Gastroesophageal sphincter (tissue), 4 donors: ENCODE results near the gene PACS1. TPM values are rescaled to one million over a fixed set of nuclear protein-coding genes. Genes with fewer than 3 reads are reported as not detected.
"Not testable (repeated sequence)": the region's sequence is repeated elsewhere in the genome, so short reads cannot be mapped to it uniquely, and the experiment has no call there.

Experiments used
- ATAC-seq: fragments of 150-250 bp; one replicate; pipeline ENCODE4 v1.9.1; 2016; ENCODE audit warnings: mild to moderate bottlenecking, moderate library complexity
- H3K27ac ChIP-seq, 4 donors: fragments of 200-600 bp; sonication (generic) in 3 of 4; 1 replicate in 3 of 4; 2 replicates in 1 of 4; pipeline ENCODE4 v1.5.1; 2016 to 2019
- H3K27me3 ChIP-seq: fragments of 200-600 bp; sonication (generic); one replicate; pipeline ENCODE4 v1.5.1; 2019
- H3K36me3 ChIP-seq, 2 donors: fragments of 200-600 bp; sonication (generic); one replicate each; pipeline ENCODE4 v1.5.1; 2019; ENCODE audit warnings: control low read depth in 1 of 2
- H3K4me1 ChIP-seq, 3 donors: fragments of 200-600 bp; sonication (generic); 1 replicate in 2 of 3; 2 replicates in 1 of 3; pipeline ENCODE4 v1.5.1; 2016 to 2019; ENCODE audit warnings: control low read depth in 2 of 3
- H3K4me3 ChIP-seq, 2 donors: fragments of 200-600 bp; sonication (generic); one replicate each; pipeline ENCODE4 v1.5.1; 2019; ENCODE audit warnings: mild to moderate bottlenecking in 1 of 2, moderate library complexity in 1 of 2
- H3K9me3 ChIP-seq, 3 donors: fragments of 200-600 bp; sonication (generic); one replicate each; pipeline ENCODE4 v1.5.1; 2017 to 2019; ENCODE audit warnings: control low read depth in 2 of 3
- CTCF ChIP-seq, 4 experiments: fragments of 200-600 bp in 2 of 4; fragments of 450-650 bp in 2 of 4; sonication (generic) in 1 of 4; IDR thresholded peaks; one replicate each; pipeline ENCODE4 v1.5.1; 2017 to 2019; ENCODE audit warnings: antibody characterized with exemption in 4 of 4, mild to moderate bottlenecking in 2 of 4, moderate library complexity in 2 of 4
- EP300 ChIP-seq: sonication (generic); formaldehyde crosslinking; IDR thresholded peaks from one replicate; pipeline ENCODE4 v1.6.1; 2017; ENCODE audit warnings: antibody characterized with exemption, mild to moderate bottlenecking
- POLR2A ChIP-seq, 2 donors: fragments of 450-650 bp; IDR thresholded peaks; one replicate each; pipeline ENCODE4 v1.6.1; 2017; ENCODE audit warnings: antibody characterized with exemption in 2 of 2, mild to moderate bottlenecking in 2 of 2, moderate library complexity in 1 of 2
- POLR2AphosphoS5 ChIP-seq: sonication (generic); formaldehyde crosslinking; IDR thresholded peaks from one replicate; pipeline ENCODE4 v1.6.1; 2017; ENCODE audit warnings: antibody characterized with exemption
- WGBS, 2 donors: methylation state at CpG; one replicate each; pipeline ENCODE4 v1.1.5; 2018; ENCODE audit warnings: low coverage in 1 of 2; 5-methylcytosine and 5-hydroxymethylcytosine counted together
- total RNA-seq, 4 donors: library from RNA; depleted of rRNA; stranded (reverse); fragments of >200 nt; gene quantifications; one replicate each; pipeline ENCODE4 v1.1.0, GENCODE V29; 2016

PACS1 gene
- total RNA-seq, 4 donors from 2014 or later = 32.7 to 81.8 (median 38.2) TPM

GRCh38 chr11:66274219-66274618, 204.1 kb downstream of the PACS1 start:
- Histone ChIP-seq H3K4me1 (peaks cover 2 to 45% (median 21%) of the 10 kb centered on the region in 3 donors), H3K4me3 (no peak overlapping the region), H3K36me3 (peaks cover 0 to 66% of the 10 kb centered on the region in 2 donors), H3K27ac (no peak overlapping the region), H3K9me3 (no peaks in the 10 kb centered on the region), H3K27me3 (peaks cover under 1% of the 10 kb centered on the region)
- ATAC-seq = no peak
- TF ChIP-seq EP300 = no peak
- TF ChIP-seq POLR2AphosphoS5 = no peak
- TF ChIP-seq CTCF (IDR thresholded peaks at IDR 0.05) = no peak
- no peak for TF ChIP-seq POLR2A (IDR thresholded peaks at IDR 0.05)
- 18 to 67% methylated on average over 1 of the region's 1 CpG for WGBS, 2 donors

- no peak for ATAC-seq
- Histone ChIP-seq H3K27me3 (peaks cover 3% of the 10 kb centered on the region), H3K4me1 (peaks cover 2 to 35% (median 10%) of the 10 kb centered on the region in 3 donors), H3K9me3 (no peaks in the 10 kb centered on the region), H3K36me3 (peaks cover 0 to 63% of the 10 kb centered on the region in 2 donors), H3K4me3 (no peak overlapping the region), H3K27ac (no peak overlapping the region)
- TF ChIP-seq POLR2AphosphoS5 (no peak), EP300 (no peak), CTCF (IDR thresholded peaks at IDR 0.05) (no peak), POLR2A (IDR thresholded peaks at IDR 0.05) (no peak)
- WGBS, 2 donors = 80 to 90% methylated on average over 1 to 2 of the region's 8 CpGs
Measured at GRCh38 chr11:66275396-66275795, 205.3 kb downstream of the PACS1 start.

GRCh38 chr11:66275984-66276612, 206.0 kb downstream of the PACS1 start:
- 0% methylated on average over 1 of the region's 14 CpGs; no CpG with 5 or more reads in 1 of the 2 donors for WGBS, 2 donors
- Histone ChIP-seq H3K27ac (no peak overlapping the region), H3K27me3 (peaks cover 3% of the 10 kb centered on the region), H3K4me3 (no peak overlapping the region), H3K36me3 (peaks cover 0 to 59% of the 10 kb centered on the region in 2 donors), H3K4me1 (peaks cover 2 to 28% (median 9%) of the 10 kb centered on the region in 3 donors), H3K9me3 (no peaks in the 10 kb centered on the region)
- no peak for ATAC-seq
- no peak for TF ChIP-seq POLR2A (IDR thresholded peaks at IDR 0.05)
- no peak for TF ChIP-seq POLR2AphosphoS5
- TF ChIP-seq CTCF (IDR thresholded peaks at IDR 0.05) = no peak
- no peak for TF ChIP-seq EP300

GRCh38 chr11:66276619-66277018, 206.5 kb downstream of the PACS1 start:
- H3K27me3 ChIP-seq, H3K9me3 ChIP-seq, H3K4me3 ChIP-seq, ATAC-seq: not testable (repeated sequence)
- H3K4me1 ChIP-seq = peaks cover 2 to 23% (median 9%) of the 10 kb centered on the region in 3 donors
- peaks cover 0 to 56% of the 10 kb centered on the region in 2 donors for H3K36me3 ChIP-seq
- peak overlapping the region in 1 of 4 donors; percentile 77 for H3K27ac ChIP-seq
- WGBS, 2 donors = 59 to 61% methylated on average over 3 to 4 of the region's 13 CpGs

GRCh38 chr11:66277064-66277463, 207.0 kb downstream of the PACS1 start:
- ATAC-seq, H3K9me3 ChIP-seq, H3K4me3 ChIP-seq, H3K27me3 ChIP-seq: not testable (repeated sequence)
- H3K4me1 ChIP-seq = peaks cover 2 to 23% (median 9%) of the 10 kb centered on the region in 3 donors
- WGBS, 2 donors = 60 to 82% methylated on average over 1 to 2 of the region's 4 CpGs
- H3K36me3 ChIP-seq = peaks cover 0 to 52% of the 10 kb centered on the region in 2 donors
- H3K27ac ChIP-seq = peak overlapping the region in 2 of 4 donors; percentile 64 to 77
